ENCODE data around the gene IL1A.
"Not testable (repeated sequence)": the region's sequence is repeated elsewhere in the genome, so short reads cannot be mapped to it uniquely, and the experiment has no call there.

The IL1A gene

GRCh38 chr2:112784199-112785189 lies at the start of gene IL1A:
Gene IL1A, minus strand, starts transcription at chr2:112784493. Its CDS starts 723 bp downstream, at chr2:112783770.
- CTCF ChIA-PET = no interaction called here
- no peak for DNase-seq (ENCODE audit: extremely low spot score)
- TF ChIP-seq ARNT (IDR thresholded peaks at IDR 0.05) = no peak
- no peak for TF ChIP-seq L3MBTL2 (conservative IDR thresholded peaks at IDR 0.05)
- TF ChIP-seq SUZ12 (IDR thresholded peaks at IDR 0.05) = no peak
- no peak for TF ChIP-seq ELF4 (IDR thresholded peaks at IDR 0.05)
- TF ChIP-seq BHLHE40 (IDR thresholded peaks at IDR 0.05; ENCODE audit: borderline replicate concordance) = no peak
- TF ChIP-seq ZNF384 (IDR thresholded peaks at IDR 0.05) = no peak
- no peak for TF ChIP-seq TARDBP (IDR thresholded peaks at IDR 0.05)
- no peak for TF ChIP-seq FOXA1 (IDR thresholded peaks at IDR 0.05)
- no peak for TF ChIP-seq PKNOX1 (IDR thresholded peaks at IDR 0.05)
- TF ChIP-seq CTBP1 (IDR thresholded peaks at IDR 0.05; ENCODE audit: borderline replicate concordance) = no peak
- no peak for TF ChIP-seq HDGF (IDR thresholded peaks at IDR 0.05; ENCODE audit: borderline replicate concordance)
- TF ChIP-seq SP1 (IDR thresholded peaks at IDR 0.05) = no peak
- no peak for TF ChIP-seq FOXM1 (IDR thresholded peaks at IDR 0.05; ENCODE audit: borderline replicate concordance)
- TF ChIP-seq LEF1 (IDR thresholded peaks at IDR 0.05; ENCODE audit: borderline replicate concordance) = no peak
- POLR2A ChIA-PET = no interaction called here

- DNase-seq (ENCODE audit: extremely low spot score) = no peak
- ChIA-PET POLR2A (no interaction called here), CTCF (interaction anchor here (0.7 kb wide), 1 partner anchor 33 kb away, joined by 3 read pairs; no protein-coding TSS in a partner anchor)
- TF ChIP-seq LEF1 (IDR thresholded peaks at IDR 0.05; ENCODE audit: borderline replicate concordance) (no peak), L3MBTL2 (conservative IDR thresholded peaks at IDR 0.05) (no peak), ELF4 (IDR thresholded peaks at IDR 0.05) (no peak), ARNT (IDR thresholded peaks at IDR 0.05) (no peak), FOXA1 (IDR thresholded peaks at IDR 0.05) (no peak), ZNF384 (IDR thresholded peaks at IDR 0.05) (no peak), SUZ12 (IDR thresholded peaks at IDR 0.05) (no peak), TARDBP (IDR thresholded peaks at IDR 0.05) (no peak)
Measured at GRCh38 chr2:112833976-112834375, 49.7 kb upstream of the IL1A start.

DNA sequence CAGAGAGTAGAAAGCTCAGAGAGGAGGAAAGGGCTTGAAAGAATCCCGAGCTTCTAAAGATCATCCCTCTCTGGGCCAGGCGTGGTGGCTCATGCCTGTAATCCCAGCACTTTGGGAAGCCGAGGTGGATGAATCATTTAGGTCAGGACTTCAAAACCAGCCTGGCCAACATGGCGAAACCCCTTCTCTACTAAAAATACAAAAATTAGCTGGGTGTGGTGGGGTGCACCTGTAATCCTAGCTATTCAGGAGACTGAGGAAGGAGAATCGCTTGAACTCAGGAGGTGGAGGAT lies 49.3 kb upstream of the IL1A start:
- CTCF ChIA-PET; DNase-seq (ENCODE audit: extremely low spot score); POLR2A ChIA-PET: not testable (repeated sequence)

- TF ChIP-seq L3MBTL2 (conservative IDR thresholded peaks at IDR 0.05) (no peak), LEF1 (IDR thresholded peaks at IDR 0.05; ENCODE audit: borderline replicate concordance) (no peak), HDGF (IDR thresholded peaks at IDR 0.05; ENCODE audit: borderline replicate concordance) (no peak), FOXA1 (IDR thresholded peaks at IDR 0.05) (no peak), SP1 (IDR thresholded peaks at IDR 0.05) (no peak), NFRKB (IDR thresholded peaks at IDR 0.05) (no peak), PKNOX1 (IDR thresholded peaks at IDR 0.05) (no peak), ARNT (IDR thresholded peaks at IDR 0.05) (no peak), FOXM1 (IDR thresholded peaks at IDR 0.05; ENCODE audit: borderline replicate concordance) (no peak), TARDBP (IDR thresholded peaks at IDR 0.05) (no peak)
- ChIA-PET POLR2A (no interaction called here), CTCF (interaction anchor here (0.6 kb wide), 1 partner anchor 877 kb away, joined by 5 read pairs; no protein-coding TSS in a partner anchor)
- no peak for DNase-seq (ENCODE audit: extremely low spot score)
Measured at GRCh38 chr2:112832841-112833638, 48.7 kb upstream of the IL1A start.

DNA sequence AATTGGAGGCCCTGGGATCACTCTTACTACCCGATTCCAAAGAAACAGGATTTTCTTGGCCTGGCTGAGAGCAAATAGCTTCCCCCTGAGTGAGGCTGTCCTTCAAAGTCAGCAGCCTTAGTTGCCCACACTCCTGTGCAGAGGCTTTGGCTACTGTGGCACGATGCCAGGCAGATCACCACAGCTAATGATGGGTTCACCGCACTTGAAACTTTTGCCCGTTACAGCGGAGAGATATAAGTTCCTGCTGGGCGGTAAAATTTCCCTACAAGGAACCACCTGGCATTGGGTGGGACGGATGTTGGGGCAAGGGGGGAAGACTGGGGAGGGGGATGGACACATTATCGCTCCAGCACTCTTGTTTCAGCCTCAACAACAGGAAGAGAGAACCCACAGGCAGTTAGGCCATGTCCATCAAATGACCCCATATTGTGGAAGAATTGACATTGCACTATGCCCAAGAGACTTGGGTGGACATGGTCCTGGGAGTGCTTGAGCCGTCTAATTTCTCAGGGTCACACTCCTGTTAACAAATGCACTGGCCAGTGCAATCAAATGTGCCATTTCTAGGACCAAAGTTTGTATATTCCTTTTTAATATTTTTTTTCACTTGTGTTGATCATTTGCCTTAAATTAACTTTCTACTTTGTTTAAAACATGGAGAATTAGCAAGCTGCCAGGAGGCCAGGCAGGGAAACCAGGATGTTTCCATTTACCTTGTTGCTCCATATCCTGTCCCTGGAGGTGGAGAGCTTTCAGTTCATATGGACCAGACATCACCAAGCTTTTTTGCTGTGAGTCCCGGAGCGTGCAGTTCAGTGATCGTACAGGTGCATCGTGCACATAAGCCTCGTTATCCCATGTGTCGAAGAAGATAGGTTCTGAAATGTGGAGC lies 47.9 kb upstream of the IL1A start:
- ChIA-PET POLR2A (no interaction called here), CTCF (interaction anchor here (0.6 kb wide), 1 partner anchor 876 kb away, joined by 5 read pairs; no protein-coding TSS in a partner anchor)
- DNase-seq (ENCODE audit: extremely low spot score) = no peak
- TF ChIP-seq ARNT (IDR thresholded peaks at IDR 0.05) (no peak), SP1 (IDR thresholded peaks at IDR 0.05) (no peak), CTBP1 (IDR thresholded peaks at IDR 0.05; ENCODE audit: borderline replicate concordance) (no peak), TARDBP (IDR thresholded peaks at IDR 0.05) (no peak), SUZ12 (IDR thresholded peaks at IDR 0.05) (no peak), LEF1 (IDR thresholded peaks at IDR 0.05; ENCODE audit: borderline replicate concordance) (no peak), BHLHE40 (IDR thresholded peaks at IDR 0.05; ENCODE audit: borderline replicate concordance) (no peak), HDGF (IDR thresholded peaks at IDR 0.05; ENCODE audit: borderline replicate concordance) (no peak), ELF4 (IDR thresholded peaks at IDR 0.05) (no peak), FOXM1 (IDR thresholded peaks at IDR 0.05; ENCODE audit: borderline replicate concordance) (no peak), FOXK2 (IDR thresholded peaks at IDR 0.05) (no peak), PKNOX1 (IDR thresholded peaks at IDR 0.05) (no peak), FOXA1 (IDR thresholded peaks at IDR 0.05) (no peak), L3MBTL2 (conservative IDR thresholded peaks at IDR 0.05) (no peak), NFRKB (IDR thresholded peaks at IDR 0.05) (no peak), ZNF384 (IDR thresholded peaks at IDR 0.05) (no peak)
